Bone marrow (tissue), 2 donors: Measurements from ENCODE around the gene CAMK1D.

Experiments used
- DNase-seq, 2 donors: peaks; one replicate each; lab custom pipeline; 2025; lab: John Stamatoyannopoulos, UW

Gene CAMK1D

DNA sequence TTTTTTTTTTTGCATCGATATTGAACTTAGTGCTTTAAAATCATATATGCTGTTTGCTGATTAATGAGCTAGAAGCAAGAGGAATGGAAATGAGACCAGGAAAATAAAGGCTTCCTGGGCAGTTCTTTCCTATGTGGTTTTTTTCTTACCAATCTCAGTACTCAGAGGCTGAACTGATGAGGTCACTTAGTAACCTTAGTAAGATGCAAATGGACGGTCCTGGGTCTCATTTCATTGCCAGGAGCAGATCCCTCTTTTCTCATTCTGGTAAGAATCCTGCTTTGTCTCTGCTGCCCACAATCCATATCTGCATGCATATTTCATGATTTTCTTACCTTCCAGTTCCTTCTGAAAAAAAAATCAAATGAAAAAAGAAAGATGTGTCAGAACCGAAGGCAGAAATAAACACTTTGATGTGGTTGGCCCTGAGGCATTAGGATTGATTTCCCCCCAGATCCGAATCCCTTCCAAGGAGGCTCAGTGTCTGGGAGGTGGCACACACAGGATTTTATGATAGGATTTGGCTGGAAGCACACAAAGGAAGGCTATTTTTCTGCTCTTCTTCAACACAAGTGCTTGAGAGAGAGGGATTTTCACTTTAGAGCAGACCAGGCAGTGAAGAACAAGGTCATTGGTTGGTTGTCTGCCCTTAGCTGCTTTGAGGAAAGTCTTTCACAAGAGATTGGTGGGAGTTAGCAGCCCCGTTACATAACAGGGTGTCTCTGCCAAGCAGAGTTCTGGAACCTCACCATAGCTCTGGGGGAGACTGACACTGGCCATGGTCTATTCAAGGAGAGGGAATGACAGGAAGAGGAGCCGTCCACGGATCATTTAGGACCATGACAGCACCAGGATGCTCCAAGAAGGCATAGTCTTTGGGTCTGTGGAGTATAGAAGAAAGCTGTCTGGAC, 150.0 kb downstream of the CAMK1D start:
- DNase-seq, result no peak

DNA sequence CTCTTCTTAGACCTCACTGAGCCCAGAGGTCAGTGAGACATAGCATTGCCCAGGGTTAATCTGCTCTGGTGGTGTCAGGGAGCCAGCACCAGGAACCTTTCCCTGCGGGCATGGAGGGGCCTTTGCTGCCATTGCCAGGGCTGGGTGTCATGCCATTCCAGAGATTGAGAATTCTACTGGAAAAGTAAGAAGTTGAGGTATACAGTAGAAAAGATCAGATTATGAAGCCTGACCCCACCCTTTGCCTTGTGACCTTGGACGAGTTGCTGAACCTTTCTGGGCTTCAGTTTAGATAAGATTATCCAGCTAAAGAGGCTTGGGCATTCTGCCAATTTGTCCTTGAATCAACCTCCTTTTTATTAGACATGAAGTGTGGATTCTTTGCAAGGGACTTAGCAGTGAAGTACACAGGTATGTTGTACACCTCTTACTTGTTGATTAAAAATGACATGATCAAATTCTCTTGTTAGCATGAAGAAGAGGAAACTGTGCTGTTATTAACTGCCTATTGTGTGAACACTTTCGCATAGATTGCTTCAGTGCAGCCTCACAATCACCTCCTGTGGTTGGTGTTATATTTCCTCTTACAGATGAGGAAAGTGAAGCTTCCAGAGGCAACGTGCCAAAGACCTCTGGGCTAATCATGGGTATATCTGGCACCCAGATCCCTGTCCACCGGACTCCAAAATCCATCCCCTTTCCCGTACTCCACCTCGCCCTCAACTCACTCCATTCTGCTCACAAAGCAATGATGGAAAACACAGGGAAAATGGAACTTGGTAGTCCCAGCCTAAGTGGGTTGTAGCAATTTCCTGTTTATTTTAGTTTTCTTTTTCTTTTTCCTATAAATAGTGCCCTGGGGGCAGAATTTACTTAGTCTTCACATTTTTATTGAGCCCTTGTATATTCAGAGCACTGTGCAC, 151.3 kb downstream of the CAMK1D start:
- DNase-seq, result no peak

DNA sequence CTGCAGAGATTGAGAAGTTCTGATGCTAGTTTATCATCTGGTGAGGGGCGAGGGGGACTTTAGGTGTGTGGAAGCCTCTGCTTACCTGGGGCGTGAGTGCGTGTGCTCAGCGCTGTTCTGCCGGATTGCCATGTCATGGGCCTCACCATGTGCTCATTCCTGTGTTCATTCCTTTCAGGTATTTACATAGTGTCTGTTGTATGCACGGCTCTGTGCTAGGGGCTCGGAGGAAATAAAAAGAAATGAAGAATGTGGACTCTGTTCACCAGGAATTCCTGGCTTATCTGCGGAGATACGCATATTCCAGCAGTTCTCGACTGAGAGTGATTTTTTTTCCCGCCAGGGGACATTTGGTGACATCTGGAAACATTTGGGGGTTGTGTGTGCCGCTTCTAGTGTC, 152.0 kb downstream of the CAMK1D start:
- no peak for DNase-seq

DNA sequence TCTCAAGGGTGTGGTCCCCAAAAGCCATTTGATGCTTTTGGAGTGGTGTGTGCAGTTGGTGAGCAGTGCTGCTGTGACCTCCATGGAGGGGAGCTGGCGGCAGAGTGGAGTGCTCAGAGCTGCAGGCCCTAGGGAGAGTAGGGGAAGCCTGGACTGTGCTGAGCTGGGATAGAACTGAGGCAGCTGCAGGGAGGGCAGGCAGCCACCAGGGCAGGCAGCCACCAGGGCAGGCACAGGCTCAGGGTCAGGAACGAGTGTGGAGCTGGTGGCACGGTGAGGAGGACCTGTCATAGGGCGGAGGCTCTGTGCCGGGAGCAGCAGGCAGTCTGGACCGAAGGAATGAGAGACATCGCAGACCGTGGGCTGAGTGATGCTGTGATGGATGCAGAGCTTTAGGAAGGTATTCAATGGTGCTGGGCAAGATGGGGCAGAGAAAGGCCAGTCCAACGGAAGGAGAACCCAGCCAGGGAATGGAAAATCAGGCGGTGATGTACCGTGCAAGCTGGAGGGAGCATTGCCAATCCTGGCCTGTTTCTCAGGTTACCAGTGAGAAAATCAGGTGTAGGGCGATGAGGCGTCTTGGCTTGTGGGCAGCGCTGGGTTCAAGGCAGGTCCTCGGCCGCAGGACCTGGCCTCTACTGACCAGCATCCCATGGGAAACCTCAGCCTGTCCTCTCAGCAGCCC, 152.6 kb downstream of the CAMK1D start:
- no peak for DNase-seq

DNA sequence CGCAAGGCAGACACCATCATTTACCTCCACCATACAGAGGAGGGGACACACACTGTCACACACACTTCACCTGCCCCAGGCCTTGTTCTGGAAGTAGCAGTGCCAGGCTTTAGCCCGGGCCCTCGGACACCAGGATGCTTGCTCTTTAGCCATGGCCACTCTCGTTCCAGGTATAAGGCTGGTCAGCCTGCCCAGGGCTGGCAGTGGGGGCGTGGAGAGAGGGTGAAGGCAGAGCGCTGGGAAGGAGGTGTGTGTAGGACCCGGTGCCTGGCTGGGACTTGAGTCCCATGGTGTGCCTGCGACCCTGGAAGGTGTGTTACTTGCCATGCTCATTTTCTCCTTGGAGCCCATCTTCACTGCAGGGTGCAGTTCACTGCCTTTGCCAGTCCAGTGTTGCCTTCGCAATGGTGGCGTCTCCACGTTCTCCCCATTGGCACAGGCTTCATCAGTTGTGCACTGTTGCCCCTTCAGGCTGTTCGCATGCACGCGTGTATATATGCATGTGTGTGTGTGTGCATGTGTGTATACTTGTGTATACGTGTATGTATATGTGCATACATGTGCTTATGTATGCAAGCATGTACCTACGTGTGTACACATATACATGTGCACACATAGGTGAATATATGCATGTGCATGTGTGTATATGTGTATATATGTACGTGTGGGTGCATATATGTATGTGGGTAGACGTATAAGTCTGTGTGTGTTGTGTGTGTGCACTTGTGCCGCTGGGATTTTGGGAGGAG, 153.4 kb downstream of the CAMK1D start:
- DNase-seq, result no peak

DNA sequence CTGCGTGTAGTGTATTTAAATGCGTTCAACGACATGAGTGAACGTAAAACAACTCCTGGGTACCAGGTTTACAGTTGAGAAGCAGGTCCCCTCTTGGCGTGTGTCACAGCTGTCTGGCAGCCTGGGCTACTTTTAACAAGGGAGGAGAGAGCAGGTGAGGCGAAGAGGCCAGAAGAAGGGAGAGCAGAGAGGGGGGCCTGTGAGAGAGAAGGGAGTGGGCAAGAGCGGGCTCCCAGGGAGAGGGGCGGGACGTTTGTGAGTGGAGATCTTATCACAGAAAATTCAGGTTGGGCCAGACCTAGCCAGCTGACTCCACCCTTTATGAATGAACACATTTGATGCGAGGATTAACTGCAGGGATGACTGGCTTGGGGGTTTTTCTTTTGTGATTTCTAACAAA, 154.0 kb downstream of the CAMK1D start:
- DNase-seq, result no peak

DNA sequence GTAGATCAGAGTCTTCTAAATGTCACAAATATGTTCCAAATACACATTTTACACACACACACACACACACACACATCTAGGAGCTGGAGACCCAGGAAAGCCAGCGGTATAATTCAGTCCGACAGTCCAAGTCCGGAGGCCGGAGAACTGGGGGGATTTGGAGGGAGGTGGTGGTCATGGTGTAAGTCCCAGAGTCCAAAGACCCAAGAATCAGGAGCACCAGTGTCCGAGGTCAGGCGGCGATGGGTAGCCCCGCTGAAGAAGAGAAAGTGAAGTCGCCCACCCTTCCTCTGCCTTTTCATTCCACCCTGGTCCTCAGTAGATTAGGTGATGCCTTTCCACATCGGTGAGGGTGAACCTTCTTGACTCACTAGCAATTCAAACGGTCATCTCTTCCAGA, 154.8 kb downstream of the CAMK1D start:
- no peak for DNase-seq

DNA sequence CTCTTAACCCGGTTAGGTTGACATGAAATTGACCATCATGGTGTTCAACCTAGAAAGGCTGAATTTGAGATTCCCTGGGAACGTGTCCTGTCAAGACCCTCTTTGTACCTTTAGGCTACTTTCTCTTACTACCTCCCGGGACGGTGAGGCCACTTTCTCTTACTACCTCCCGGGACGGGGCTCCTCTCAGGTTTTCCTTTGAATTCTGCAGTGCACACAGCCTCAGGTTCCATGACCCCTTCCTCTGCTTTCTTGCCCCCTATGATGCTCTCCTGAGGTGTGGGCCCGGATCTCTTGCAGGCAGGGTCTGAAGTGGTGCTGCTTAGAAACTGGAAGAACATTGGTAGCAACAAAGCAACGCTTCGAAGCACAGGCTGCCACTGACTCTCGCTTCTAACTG, 155.3 kb downstream of the CAMK1D start:
- no peak for DNase-seq

DNA sequence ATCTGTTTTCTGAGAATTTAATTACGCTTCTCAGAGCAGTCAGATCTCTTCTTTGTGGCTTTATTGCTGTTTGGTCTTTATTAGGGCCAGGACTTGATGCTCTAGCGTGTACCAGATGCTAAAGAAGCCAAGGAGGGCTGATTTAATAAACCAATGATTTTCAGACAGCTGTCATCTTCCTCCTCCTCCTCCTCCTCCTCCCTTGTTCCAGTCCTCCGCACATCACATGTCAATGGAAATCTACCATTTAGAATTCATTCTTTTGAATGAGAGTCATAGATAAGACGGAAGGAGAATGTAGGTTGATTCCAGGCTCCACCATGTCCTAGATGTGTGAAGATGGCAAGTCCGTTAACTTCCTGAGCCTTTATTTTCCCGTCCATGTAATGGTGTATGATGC, 156.3 kb downstream of the CAMK1D start:
- DNase-seq, result no peak

DNA sequence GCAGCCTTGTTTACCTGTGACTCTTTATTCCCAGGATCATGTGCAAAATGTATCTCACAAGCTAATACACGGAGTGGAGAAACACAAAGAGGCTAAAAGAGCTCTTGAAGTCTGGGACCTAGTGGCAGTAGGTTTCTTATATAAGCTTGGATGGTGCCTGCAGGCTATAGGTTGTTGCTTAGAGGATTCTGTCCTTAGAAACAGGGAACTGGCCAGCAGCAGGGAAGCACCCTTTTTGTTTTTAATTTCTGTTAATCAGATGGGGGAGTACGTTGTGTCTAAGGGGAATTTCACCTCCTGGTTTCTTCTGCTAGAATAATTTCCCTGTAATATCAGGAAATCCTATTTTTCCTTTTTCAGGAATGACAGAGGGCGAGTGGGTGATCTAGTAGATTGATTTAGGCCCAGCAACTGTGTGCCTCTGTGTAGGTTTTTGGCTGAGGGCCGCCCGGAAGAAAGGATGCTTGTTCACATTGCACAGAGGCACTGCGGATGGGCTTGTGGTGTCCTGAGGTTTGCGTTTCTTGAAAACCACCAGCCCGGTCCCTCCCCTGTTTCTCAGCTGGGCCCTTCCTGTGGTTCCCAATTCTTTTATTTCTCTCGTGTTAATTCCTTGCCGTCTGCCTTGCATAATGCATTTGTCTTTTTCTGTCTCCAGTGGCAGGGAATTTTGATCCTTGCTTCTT, 158.0 kb downstream of the CAMK1D start:
- no peak for DNase-seq

DNA sequence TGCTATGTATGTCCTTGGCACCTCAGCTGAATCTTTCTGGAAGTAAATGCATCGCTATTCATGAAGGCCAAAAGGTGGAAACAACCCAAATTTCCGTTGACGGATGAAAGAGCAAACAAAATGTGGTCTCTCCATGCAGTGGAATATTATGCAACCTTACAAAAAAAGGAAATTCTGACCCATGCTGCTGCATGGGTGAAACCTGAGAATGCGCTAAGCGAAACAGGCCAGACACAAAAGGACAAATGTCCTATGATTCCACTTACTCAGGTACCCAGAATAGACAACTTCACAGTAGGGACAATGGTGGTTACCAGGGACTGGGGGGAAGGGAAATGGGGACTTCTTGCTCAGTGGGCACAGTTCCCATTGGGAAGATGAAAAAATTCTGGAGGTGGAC, 158.8 kb downstream of the CAMK1D start:
- DNase-seq, result no peak

DNA sequence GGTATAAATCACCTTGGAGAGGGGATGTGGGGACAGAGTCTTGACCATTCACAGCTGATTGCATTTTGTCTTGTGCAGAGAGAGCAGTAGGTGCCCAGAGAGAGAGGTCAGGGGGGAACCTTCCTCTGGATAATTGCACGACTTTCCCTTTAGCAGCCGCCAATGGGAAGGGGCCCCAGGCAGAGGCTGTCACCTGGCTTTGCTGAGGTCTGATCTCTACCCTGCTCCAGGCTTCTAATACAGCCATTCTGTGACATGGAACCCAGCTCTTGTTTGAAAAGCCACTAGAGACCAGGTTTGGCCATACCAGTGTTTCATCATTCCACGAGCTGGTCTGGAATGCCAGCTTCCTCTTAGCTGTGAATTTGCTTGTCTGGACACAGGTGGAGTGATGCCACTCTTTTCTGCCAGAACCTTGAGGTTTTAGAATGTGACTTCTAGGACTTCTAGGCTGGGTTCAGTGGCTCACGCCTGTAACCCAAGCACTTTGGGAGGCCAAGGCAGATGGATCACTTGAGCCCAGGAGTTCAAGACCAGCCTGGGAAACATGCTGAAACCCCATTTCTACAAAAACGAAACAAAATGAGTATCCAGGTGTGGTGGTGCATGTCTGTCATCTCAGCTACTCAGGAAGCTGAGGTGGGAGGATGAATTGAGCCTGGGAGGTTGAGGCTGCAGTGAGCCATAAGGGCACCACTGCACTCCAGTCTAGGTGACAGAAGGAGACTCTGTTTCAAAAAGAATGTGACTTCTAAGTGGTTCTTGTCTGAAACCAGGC, 159.9 kb downstream of the CAMK1D start:
- no peak for DNase-seq

DNA sequence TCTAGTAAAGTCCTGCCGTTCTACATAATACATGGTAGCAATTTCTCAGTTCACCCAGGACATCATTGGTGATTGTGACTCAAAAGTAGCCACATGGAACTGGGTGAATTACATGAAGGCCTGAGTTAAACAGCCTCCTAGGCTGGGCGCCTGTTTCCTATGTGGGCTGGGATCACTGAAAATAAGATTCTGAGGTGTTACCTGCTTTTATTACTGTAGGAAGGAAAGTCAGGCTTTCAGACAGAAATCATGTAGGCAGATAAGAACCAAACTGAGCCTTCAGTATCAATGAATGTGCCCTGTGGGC, 160.4 kb downstream of the CAMK1D start:
- no peak for DNase-seq

DNA sequence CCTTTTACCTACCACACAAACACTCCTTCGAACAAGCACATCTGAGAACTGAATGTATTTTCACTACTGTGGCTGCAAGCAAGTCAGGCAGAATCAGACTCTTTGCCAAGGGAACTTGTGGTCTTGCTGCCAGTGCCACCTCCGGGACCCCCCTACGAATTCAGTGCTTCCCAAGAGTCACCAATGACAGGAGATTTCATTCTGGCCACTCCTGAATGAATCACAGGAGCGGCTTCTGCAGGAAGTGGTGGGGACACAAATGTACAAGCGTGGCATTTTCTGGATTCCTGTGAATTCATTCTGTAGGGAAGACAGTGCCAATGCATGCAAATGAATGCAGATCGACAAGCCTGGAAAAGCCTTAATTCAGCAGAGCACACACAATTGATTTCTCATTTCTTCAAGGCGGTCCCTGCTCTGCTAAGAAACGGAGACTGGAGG, 161.2 kb downstream of the CAMK1D start:
- DNase-seq, result peak in 1 of 2 donors; percentile 72

DNA sequence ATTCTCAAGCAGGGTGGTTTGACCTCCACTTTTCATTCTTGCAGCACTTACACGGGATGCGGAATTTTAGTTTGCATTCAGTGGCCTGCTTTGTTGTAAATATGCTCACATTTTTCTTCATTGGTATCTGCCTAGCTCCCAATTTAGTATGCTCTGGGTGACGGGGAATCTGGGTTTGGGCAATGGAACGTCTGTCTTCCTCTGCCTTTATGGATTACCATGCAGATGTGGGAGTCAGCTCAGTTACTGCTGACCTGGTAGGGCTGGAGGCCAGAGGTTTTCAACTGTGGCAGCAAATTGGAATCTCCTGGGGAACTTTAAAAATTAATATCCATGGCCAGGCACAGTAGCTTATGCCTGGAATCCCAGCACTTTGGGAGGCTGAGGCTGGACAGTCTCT, 161.6 kb downstream of the CAMK1D start:
- DNase-seq, result no peak

DNA sequence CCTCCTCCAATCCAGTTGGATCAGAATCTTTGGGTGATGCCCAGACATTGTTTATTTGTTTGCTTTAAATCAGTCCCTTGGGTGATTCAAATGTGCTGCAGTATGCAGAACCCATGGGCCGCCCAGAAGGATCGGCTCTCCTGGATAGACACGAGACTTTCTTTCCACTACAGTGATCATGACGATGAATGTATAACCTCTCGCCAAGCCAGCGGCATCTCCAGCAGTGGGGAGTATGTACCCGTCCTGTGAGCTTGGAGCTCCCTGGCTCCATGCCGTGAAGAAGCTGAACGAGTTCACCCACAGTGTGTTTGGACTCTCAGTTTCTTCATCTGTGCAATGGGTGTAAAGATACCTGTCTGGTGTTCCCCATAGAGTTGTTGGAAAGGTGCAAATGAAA, 162.3 kb downstream of the CAMK1D start:
- DNase-seq, result no peak

DNA sequence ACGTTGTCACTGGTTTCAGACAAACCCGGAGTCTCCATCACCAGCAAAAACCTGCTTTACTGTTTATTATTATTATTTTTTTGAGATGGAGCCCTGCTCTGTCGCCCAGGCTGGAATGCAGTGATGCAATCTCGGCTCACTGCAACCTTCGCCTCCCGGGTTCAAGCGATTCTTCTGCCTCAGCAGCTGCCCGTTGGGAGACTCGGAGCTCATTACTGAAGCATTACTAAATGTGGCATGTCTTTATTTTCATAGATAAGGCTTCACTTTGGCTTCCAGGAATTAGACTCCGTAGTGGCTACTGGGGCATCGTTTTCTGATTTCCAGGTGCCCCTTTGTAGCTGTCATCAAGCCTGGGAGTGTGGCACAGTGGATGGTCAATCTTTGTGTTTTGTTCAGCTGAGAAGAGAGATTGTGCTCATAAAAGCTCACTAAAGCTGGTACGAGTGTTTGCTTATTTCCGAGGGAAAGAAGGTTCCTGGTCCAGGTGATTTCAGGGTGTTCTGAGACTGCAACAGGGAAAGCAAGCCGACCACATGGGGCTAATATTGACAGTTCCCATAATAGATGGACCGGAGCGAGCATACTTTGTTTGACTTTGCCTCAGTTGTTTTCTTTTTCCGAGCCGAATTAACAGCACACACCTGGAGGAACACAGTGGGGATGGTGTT, 163.1 kb downstream of the CAMK1D start:
- no peak for DNase-seq

DNA sequence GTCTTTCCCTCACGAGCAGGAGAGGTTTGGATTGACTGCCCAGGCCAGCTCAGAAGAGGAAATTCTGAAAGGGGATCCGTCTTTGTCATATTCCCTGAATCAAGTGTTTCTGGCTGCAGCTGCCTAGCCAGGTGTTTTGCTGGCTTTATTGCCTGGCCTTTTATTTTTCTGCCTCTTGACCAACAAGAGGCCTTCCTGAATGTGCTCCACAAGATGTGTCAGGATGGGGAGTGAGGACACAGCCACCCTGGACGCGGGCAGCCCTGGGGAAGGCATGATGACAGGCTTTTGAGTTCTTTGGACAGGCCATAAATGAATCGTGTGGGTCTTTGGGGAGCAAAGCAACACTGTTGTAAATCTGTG, 163.6 kb downstream of the CAMK1D start:
- DNase-seq, result no peak

DNA sequence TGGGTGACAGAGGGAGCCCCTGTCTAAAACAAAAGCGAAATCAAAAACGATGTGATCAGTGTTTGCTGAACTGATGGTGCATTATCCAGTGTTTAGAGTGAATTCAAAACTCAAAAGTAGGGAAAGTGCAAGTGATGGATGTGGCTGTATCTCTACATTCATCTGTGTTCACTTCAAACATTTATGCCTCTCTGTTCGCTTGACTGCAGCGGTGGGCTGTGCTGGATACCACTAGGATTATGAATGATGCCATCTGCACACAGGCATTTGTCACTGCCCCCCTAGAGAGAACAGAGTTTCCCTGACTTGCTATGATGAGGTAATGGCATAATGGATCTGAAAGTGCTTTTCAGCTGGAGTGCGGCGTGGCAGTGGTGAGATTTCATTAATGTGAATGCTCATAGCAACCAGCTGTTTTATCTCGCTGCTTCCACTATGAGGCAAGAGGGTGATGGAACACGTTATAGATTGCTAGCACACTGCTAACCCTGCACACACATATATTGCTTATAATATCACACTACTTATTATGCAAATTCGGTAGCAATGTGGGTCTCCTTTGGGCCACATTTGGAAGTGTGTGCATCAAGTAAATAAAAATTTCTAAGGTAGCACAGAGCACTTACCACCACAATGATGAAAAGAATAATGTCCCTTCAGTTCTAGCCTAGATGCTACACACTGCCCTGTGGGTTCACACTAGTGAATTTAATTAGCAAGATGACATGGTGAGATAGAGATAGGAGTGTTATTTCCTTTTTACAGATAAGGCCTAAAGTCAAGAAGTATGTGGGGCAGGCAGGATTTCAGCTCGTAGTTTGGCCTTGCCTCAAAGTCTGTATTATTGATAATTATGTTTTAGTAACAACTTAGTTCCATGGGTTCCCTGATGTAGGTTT, 164.7 kb downstream of the CAMK1D start:
- no peak for DNase-seq
